Gastrocnemius medialis (tissue), 4 donors: Measurements from ENCODE around the gene TTYH2. TPM values are rescaled to one million over a fixed set of nuclear protein-coding genes. Genes with fewer than 3 reads are reported as not detected.
A peak's percentile ranks its signal among the peaks of the same experiment; 100 is the strongest.

ENCODE experiments used
- ATAC-seq, 2 donors: fragments of 150-250 bp; one replicate each; pipeline ENCODE4 v1.9.1; 2016
- DNase-seq, 2 donors: peaks; one replicate each; pipeline ENCODE4 v3.0.0-alpha.2; 2019
- H3K27ac ChIP-seq, 4 donors: fragments of 200-600 bp; sonication (generic); 1 replicate in 1 of 4; 2 replicates in 3 of 4; pipeline ENCODE4 v1.5.1; 2016 to 2018; ENCODE audit warnings: mild to moderate bottlenecking in 2 of 4, moderate library complexity in 1 of 4
- H3K27me3 ChIP-seq, 3 donors: fragments of 200-600 bp; sonication (generic) in 2 of 3; 1 replicate in 1 of 3; 2 replicates in 2 of 3; pipeline versions ENCODE4 v1.5.1 to v1.6.0; 2016 to 2019; ENCODE audit warnings: mild to moderate bottlenecking in 1 of 3, moderate library complexity in 1 of 3
- H3K36me3 ChIP-seq, 2 donors: fragments of 200-600 bp; sonication (generic) in 1 of 2; one replicate each; pipeline ENCODE4 v1.5.1; 2017 to 2018
- H3K4me1 ChIP-seq, 2 donors: fragments of 200-600 bp; sonication (generic) in 1 of 2; one replicate each; pipeline ENCODE4 v1.5.1; 2016 to 2017; ENCODE audit warnings: mild to moderate bottlenecking in 2 of 2
- H3K4me3 ChIP-seq, 4 donors: fragments of 200-600 bp; sonication (generic) in 3 of 4; 1 replicate in 1 of 4; 2 replicates in 3 of 4; pipeline ENCODE4 v1.5.1; 2016 to 2019; ENCODE audit warnings: mild to moderate bottlenecking in 2 of 4
- H3K9me3 ChIP-seq, 3 donors: fragments of 200-600 bp; sonication (generic) in 2 of 3; 1 replicate in 1 of 3; 2 replicates in 2 of 3; pipeline ENCODE4 v1.5.1; 2016 to 2019
- CTCF ChIP-seq, 5 experiments: fragments of 450-650 bp in 3 of 5; fragments of 200-600 bp in 2 of 5; sonication (generic) in 2 of 5; IDR thresholded peaks in 4 of 5; conservative IDR thresholded peaks in 1 of 5; 1 replicate in 4 of 5; 2 replicates in 1 of 5; pipeline ENCODE4 v1.5.1; 2016 to 2019; ENCODE audit warnings: antibody characterized with exemption in 5 of 5, mild to moderate bottlenecking in 3 of 5, moderate library complexity in 3 of 5
- POLR2A ChIP-seq, 2 donors: fragments of 450-650 bp; IDR thresholded peaks; one replicate each; pipeline ENCODE4 v1.6.1; 2017; ENCODE audit warnings: antibody characterized with exemption in 2 of 2, mild to moderate bottlenecking in 2 of 2, moderate library complexity in 2 of 2
- in situ Hi-C, 4 donors: fragments of 200-750 bp; cut with MboI; loops; one replicate each; pipeline versions ENCODE4 v1.15.0 to v1.8.0; 2017; ENCODE audit warnings: low sequenced_read_pairs in 4 of 4
- intact Hi-C: fragments of 100-400 bp; cut with DNase I; formaldehyde crosslinking; loops from one replicate; pipeline ENCODE4 v1.15.1; 2023; ENCODE audit warnings: low total_unique reads
- total RNA-seq, 4 donors: library from RNA; depleted of rRNA; stranded (reverse); fragments of >200 nt; gene quantifications; one replicate each; pipeline versions ENCODE4 v1.1.0 to v1.2.3, GENCODE V29; 2016

Gene TTYH2
- total RNA-seq, 4 donors from 2014 or later, result 4.7 to 19.2 (median 11.4) TPM

GRCh38 chr17:74241431-74241830 lies 28.1 kb downstream of the TTYH2 start:
- in situ Hi-C loops, result no loop called here
- Histone ChIP-seq H3K36me3 (peaks cover 0 to 11% of the 10 kb centered on the region in 2 donors), H3K9me3 (no peaks in the 10 kb centered on the region), H3K4me1 (peaks cover 13 to 19% of the 10 kb centered on the region in 2 donors), H3K4me3 (no peak overlapping the region), H3K27ac (peak overlapping the region in 2 of 4 donors; percentile 1 to 11), H3K27me3 (no peaks in the 10 kb centered on the region)
- ATAC-seq, result no peak
- intact Hi-C loops, result no loop called here
- TF ChIP-seq CTCF (IDR thresholded peaks at IDR 0.05 in 4 of 5, conservative IDR thresholded peaks at IDR 0.05 in 1 of 5) (no peak), POLR2A (IDR thresholded peaks at IDR 0.05) (no peak)
- DNase-seq, result peak in 1 of 2 donors; percentile 36

- in situ Hi-C loops (no loop called here), intact Hi-C loops (no loop called here)
- TF ChIP-seq POLR2A (IDR thresholded peaks at IDR 0.05) (no peak), CTCF (IDR thresholded peaks at IDR 0.05 in 4 of 5, conservative IDR thresholded peaks at IDR 0.05 in 1 of 5) (no peak)
- Histone ChIP-seq H3K36me3 (peaks cover 0 to 11% of the 10 kb centered on the region in 2 donors), H3K9me3 (no peaks in the 10 kb centered on the region), H3K4me1 (peaks cover 13 to 19% of the 10 kb centered on the region in 2 donors), H3K4me3 (no peak overlapping the region), H3K27ac (peak overlapping the region in 2 of 4 donors; percentile 1 to 11), H3K27me3 (no peaks in the 10 kb centered on the region)
- DNase-seq (no peak), ATAC-seq (no peak)
Observed at GRCh38 chr17:74241847-74242246, 28.5 kb downstream of the TTYH2 start.

- intact Hi-C loops, result no loop called here
Observed at GRCh38 chr17:74243013-74243755, 29.8 kb downstream of the TTYH2 start.

GRCh38 chr17:74244128-74244527 lies 30.8 kb downstream of the TTYH2 start:
- Histone ChIP-seq H3K27me3 (no peaks in the 10 kb centered on the region), H3K27ac (no peak overlapping the region), H3K9me3 (no peaks in the 10 kb centered on the region), H3K36me3 (no peaks in the 10 kb centered on the region), H3K4me3 (no peak overlapping the region), H3K4me1 (peaks cover 13 to 19% of the 10 kb centered on the region in 2 donors)
- in situ Hi-C loops, result no loop called here
- no peak for DNase-seq
- ATAC-seq, result no peak
- intact Hi-C loops, result no loop called here
- no peak for TF ChIP-seq CTCF (IDR thresholded peaks at IDR 0.05 in 4 of 5, conservative IDR thresholded peaks at IDR 0.05 in 1 of 5)
- no peak for TF ChIP-seq POLR2A (IDR thresholded peaks at IDR 0.05)

More at GRCh38 chr17:74243013-74243755, 29.8 kb downstream of the TTYH2 start:
- in situ Hi-C loops, result no loop called here
- Histone ChIP-seq H3K4me1 (peaks cover 13 to 19% of the 10 kb centered on the region in 2 donors), H3K36me3 (peaks cover 0 to under 1% of the 10 kb centered on the region in 2 donors), H3K27me3 (no peaks in the 10 kb centered on the region), H3K9me3 (no peaks in the 10 kb centered on the region), H3K4me3 (no peak overlapping the region), H3K27ac (peak overlapping the region in 2 of 4 donors; percentile 18 to 20)
- ATAC-seq (peak; percentile 77 to 88), DNase-seq (peak; percentile 54 to 82)
- TF ChIP-seq CTCF (IDR thresholded peaks at IDR 0.05 in 4 of 5, conservative IDR thresholded peaks at IDR 0.05 in 1 of 5), result no peak
- TF ChIP-seq POLR2A (IDR thresholded peaks at IDR 0.05), result no peak
